HG02642 (cell line): ENCODE results near the gene SLC48A1.
"Not testable (repeated sequence)": the region's sequence is repeated elsewhere in the genome, so short reads cannot be mapped to it uniquely, and the experiment has no call there.

Experiments
- ATAC-seq: cut with Tn5 transposase; IDR thresholded peaks from one replicate; pipeline ENCODE4 v1.9.1; 2021; ENCODE audit warnings: mild to moderate bottlenecking; ENCODE audit not compliant: unreplicated experiment, poor library complexity

The SLC48A1 gene

GRCh38 chr12:47804171-47804570 is 31.1 kb downstream of the SLC48A1 start:
- ATAC-seq = no peak

- no peak for ATAC-seq
Measured at GRCh38 chr12:47805417-47805816, 32.4 kb downstream of the SLC48A1 start.

- no peak for ATAC-seq
Measured at GRCh38 chr12:47807338-47807737, 34.3 kb downstream of the SLC48A1 start.

- peak; percentile 48 for ATAC-seq
Measured at GRCh38 chr12:47808050-47808449, 35.0 kb downstream of the SLC48A1 start.

GRCh38 chr12:47808574-47809365 is 35.7 kb downstream of the SLC48A1 start:
- no peak for ATAC-seq

GRCh38 chr12:47809518-47809917 is 36.5 kb downstream of the SLC48A1 start:
- not testable (repeated sequence) for ATAC-seq

GRCh38 chr12:47811072-47811396 is 38.0 kb downstream of the SLC48A1 start:
- ATAC-seq = no peak

GRCh38 chr12:47811581-47812484 is 38.8 kb downstream of the SLC48A1 start:
- no peak for ATAC-seq

GRCh38 chr12:47812797-47813510 is 39.9 kb downstream of the SLC48A1 start:
- peak; percentile 70 for ATAC-seq

GRCh38 chr12:47813511-47814196 is 40.6 kb downstream of the SLC48A1 start:
- ATAC-seq = peak; percentile 34

- no peak for ATAC-seq
Measured at GRCh38 chr12:47814539-47815170, 41.6 kb downstream of the SLC48A1 start.

- ATAC-seq = not testable (repeated sequence)
Measured at GRCh38 chr12:47815447-47815846, 42.4 kb downstream of the SLC48A1 start.

- no peak for ATAC-seq
Measured at GRCh38 chr12:47816403-47817271, 43.6 kb downstream of the SLC48A1 start.

- ATAC-seq = no peak
Measured at GRCh38 chr12:47817272-47818006, 44.4 kb downstream of the SLC48A1 start.

- no peak for ATAC-seq
Measured at GRCh38 chr12:47818007-47818376, 45.0 kb downstream of the SLC48A1 start.

GRCh38 chr12:47818467-47819137 is 45.6 kb downstream of the SLC48A1 start:
- no peak for ATAC-seq

- peak; percentile 46 for ATAC-seq
Measured at GRCh38 chr12:47819138-47819895, 46.3 kb downstream of the SLC48A1 start.
